Panc1 (cell line): ENCODE data around the gene DIAPH3. TPM values are rescaled to one million over a fixed set of nuclear protein-coding genes. Genes with fewer than 3 reads are reported as not detected.

Source experiments
- ATAC-seq: fragments of 200-7000 bp; cut with Tn5 transposase; 2 replicates; pipeline ENCODE4 v1.9.1; 2020; ENCODE audit warnings: mild to moderate bottlenecking, moderate library complexity
- BruUV-seq: library from RNA; stranded (reverse); fragments of 400-500 nt; replicated peaks from 2 replicates; lab custom pipeline; 2021; lab: Mats Ljungman, UMichigan
- CTCF ChIA-PET: fragments of 300-600 bp; sonication (Branson Sonifier 250); formaldehyde crosslinking; loops from one replicate; lab custom pipeline; 2022; ENCODE audit warnings: antibody characterized with exemption; lab: Charles Lee
- POLR2A ChIA-PET: fragments of 300-600 bp; sonication (Branson Sonifier 250); formaldehyde crosslinking; loops from one replicate; lab custom pipeline; 2022; ENCODE audit warnings: antibody characterized with exemption; lab: Charles Lee
- DNase-seq: peaks from one replicate; pipeline ENCODE4 v3.0.0-alpha.2; 2010; ENCODE audit warnings: low read depth, low spot score
- H3K27ac ChIP-seq: 2 replicates; pipeline ENCODE4 v1.5.1; 2011; ENCODE audit warnings: mild to moderate bottlenecking, low read length, inconsistent platforms
- H3K27me3 ChIP-seq: fragments of 200-500 bp; sonication (Bioruptor generic); 2 replicates; pipeline ENCODE4 v1.6.0; 2014; ENCODE audit warnings: low read length, inconsistent platforms; ENCODE audit not compliant: control insufficient read depth, insufficient read depth
- H3K36me3 ChIP-seq: fragments of 200-500 bp; sonication (Bioruptor generic); 2 replicates; pipeline ENCODE4 v1.5.1; 2014; ENCODE audit warnings: inconsistent platforms, mild to moderate bottlenecking, low read length, moderate library complexity; ENCODE audit not compliant: control insufficient read depth, insufficient read depth
- H3K4me1 ChIP-seq: 2 replicates; pipeline ENCODE4 v1.5.1; 2011; ENCODE audit warnings: inconsistent platforms, mild to moderate bottlenecking, low read length, moderate library complexity; ENCODE audit not compliant: control insufficient read depth, insufficient read depth
- H3K4me3 ChIP-seq, 2 experiments: 2 replicates each; pipeline ENCODE4 v1.5.1; 2011 to 2012; ENCODE audit warnings: low read depth in 2 of 2, low read length in 2 of 2, mild to moderate bottlenecking in 2 of 2, inconsistent platforms in 1 of 2, moderate library complexity in 1 of 2
- H3K9me3 ChIP-seq: fragments of 200-500 bp; sonication (Bioruptor generic); 2 replicates; pipeline ENCODE4 v1.5.1; 2014; ENCODE audit warnings: low read depth, mild to moderate bottlenecking, inconsistent platforms, low read length, moderate library complexity; ENCODE audit not compliant: control insufficient read depth, insufficient read depth
- CTCF ChIP-seq: fragments of 450-650 bp; IDR thresholded peaks from 2 replicates; pipeline ENCODE4 v1.5.1; 2017; ENCODE audit warnings: mild to moderate bottlenecking
- POLR2AphosphoS5 ChIP-seq: IDR thresholded peaks from 2 replicates; pipeline ENCODE4 v1.6.1; 2012; ENCODE audit warnings: mild to moderate bottlenecking, low read depth, low read length, moderate library complexity
- SIN3A ChIP-seq: IDR thresholded peaks from 2 replicates; pipeline ENCODE4 v1.6.1; 2012; ENCODE audit warnings: low read depth, mild to moderate bottlenecking, low read length, moderate library complexity, borderline replicate concordance; ENCODE audit not compliant: insufficient read depth
- TCF7L2 ChIP-seq: IDR thresholded peaks from 2 replicates; pipeline ENCODE4 v1.6.1; 2011; ENCODE audit warnings: mild to moderate bottlenecking, low read depth, low read length, inconsistent platforms
- in situ Hi-C: cut with HindIII; loops from 2 replicates; pipeline ENCODE4 v1.10.0; 2016; ENCODE audit warnings: low sequenced_read_pairs, low pct_unique_long_range_greater_than_20kb
- intact Hi-C: fragments of 100-400 bp; cut with micrococcal nuclease; formaldehyde crosslinking; loops from one replicate; pipeline ENCODE4 v1.10.0; 2022; ENCODE audit not compliant: unreplicated experiment
- total RNA-seq: library from RNA; stranded (reverse); gene quantifications from one replicate; pipeline ENCODE4 v1.2.1, GENCODE V29; 2021; ENCODE audit not compliant: unreplicated experiment
- TF ChIP-seq, protein P1 (sequence below), 2 experiments: IDR thresholded peaks; 2 replicates each; pipeline ENCODE4 v1.6.1; 2011 to 2012; ENCODE audit warnings: low read depth in 2 of 2, control low read depth in 1 of 2, low read length in 1 of 2, mild to moderate bottlenecking in 1 of 2, moderate library complexity in 1 of 2; ENCODE audit not compliant: insufficient read depth in 1 of 2

Gene DIAPH3
- total RNA-seq, 1 experiment from 2014 or later = 15.4 TPM

DNA sequence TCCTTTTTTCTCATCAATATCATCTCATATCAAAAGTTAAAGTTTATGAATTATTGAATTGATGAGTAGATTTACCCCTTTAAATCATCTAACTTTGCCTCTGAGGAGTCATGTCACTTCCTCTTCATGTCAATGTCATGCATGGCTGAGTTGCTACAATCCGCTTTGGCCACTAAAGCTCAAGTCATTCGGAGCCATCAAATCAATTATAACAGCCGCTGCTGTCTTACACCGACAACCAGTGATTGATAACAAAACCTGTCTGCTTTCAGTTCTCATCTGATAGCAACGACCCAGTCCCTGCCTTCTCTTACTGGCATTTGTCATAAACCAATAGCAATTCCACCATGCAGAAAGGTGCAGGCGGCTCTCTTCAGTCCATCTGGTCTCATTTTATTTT is 429.3 kb downstream of the DIAPH3 start:
- BruUV-seq = no TSS peak
- no peak for TF ChIP-seq TCF7L2
- TF ChIP-seq SIN3A = no peak
- TF ChIP-seq, protein P1, sequence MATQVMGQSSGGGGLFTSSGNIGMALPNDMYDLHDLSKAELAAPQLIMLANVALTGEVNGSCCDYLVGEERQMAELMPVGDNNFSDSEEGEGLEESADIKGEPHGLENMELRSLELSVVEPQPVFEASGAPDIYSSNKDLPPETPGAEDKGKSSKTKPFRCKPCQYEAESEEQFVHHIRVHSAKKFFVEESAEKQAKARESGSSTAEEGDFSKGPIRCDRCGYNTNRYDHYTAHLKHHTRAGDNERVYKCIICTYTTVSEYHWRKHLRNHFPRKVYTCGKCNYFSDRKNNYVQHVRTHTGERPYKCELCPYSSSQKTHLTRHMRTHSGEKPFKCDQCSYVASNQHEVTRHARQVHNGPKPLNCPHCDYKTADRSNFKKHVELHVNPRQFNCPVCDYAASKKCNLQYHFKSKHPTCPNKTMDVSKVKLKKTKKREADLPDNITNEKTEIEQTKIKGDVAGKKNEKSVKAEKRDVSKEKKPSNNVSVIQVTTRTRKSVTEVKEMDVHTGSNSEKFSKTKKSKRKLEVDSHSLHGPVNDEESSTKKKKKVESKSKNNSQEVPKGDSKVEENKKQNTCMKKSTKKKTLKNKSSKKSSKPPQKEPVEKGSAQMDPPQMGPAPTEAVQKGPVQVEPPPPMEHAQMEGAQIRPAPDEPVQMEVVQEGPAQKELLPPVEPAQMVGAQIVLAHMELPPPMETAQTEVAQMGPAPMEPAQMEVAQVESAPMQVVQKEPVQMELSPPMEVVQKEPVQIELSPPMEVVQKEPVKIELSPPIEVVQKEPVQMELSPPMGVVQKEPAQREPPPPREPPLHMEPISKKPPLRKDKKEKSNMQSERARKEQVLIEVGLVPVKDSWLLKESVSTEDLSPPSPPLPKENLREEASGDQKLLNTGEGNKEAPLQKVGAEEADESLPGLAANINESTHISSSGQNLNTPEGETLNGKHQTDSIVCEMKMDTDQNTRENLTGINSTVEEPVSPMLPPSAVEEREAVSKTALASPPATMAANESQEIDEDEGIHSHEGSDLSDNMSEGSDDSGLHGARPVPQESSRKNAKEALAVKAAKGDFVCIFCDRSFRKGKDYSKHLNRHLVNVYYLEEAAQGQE (IDR thresholded peaks at IDR 0.05; ENCODE audit: insufficient read depth in 1 of 2, low read depth in 2 of 2, low read length in 1 of 2) = no peak
- no peak for TF ChIP-seq CTCF
- TF ChIP-seq POLR2AphosphoS5 = no peak
- Histone ChIP-seq H3K27ac (no peak overlapping the region), H3K36me3 (no peaks in the 10 kb centered on the region), H3K4me1 (no peaks in the 10 kb centered on the region), H3K9me3 (no peaks in the 10 kb centered on the region), H3K27me3 (no peaks in the 10 kb centered on the region), H3K4me3 (no peak overlapping the region)
- ChIA-PET POLR2A (no interaction called here), CTCF (no interaction called here)
- intact Hi-C loops (no loop called here), in situ Hi-C loops (no loop called here)
- DNase-seq (no peak), ATAC-seq (no peak)

DNA sequence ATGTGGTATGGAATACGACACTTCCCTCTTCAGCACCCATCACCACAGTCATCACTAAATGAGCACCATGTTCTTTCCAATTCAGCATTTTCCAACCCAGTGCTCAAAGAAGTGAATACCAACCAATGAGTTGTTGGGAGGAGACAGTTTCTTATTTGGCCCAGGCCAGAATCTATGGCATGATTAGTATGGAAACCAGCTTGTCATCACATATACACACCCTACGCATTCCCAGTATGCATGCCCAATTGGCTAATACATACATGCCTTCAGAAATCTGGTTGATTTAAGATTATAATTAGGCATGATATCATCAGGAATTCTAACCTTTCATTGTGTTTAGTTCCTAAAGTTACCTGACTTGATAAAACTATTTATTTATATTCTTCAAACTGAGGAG is 430.0 kb downstream of the DIAPH3 start:
- no peak for ATAC-seq
- TF ChIP-seq, protein P1 (IDR thresholded peaks at IDR 0.05; ENCODE audit: insufficient read depth in 1 of 2, low read depth in 2 of 2, low read length in 1 of 2) = no peak
- no peak for TF ChIP-seq TCF7L2
- TF ChIP-seq CTCF = no peak
- TF ChIP-seq POLR2AphosphoS5 = no peak
- no peak for TF ChIP-seq SIN3A
- H3K36me3 ChIP-seq = no peaks in the 10 kb centered on the region
- no peak for DNase-seq
- H3K27me3 ChIP-seq = no peaks in the 10 kb centered on the region
- BruUV-seq = no TSS peak
- no peaks in the 10 kb centered on the region for H3K4me1 ChIP-seq
- H3K9me3 ChIP-seq = no peaks in the 10 kb centered on the region
- ChIA-PET CTCF (no interaction called here), POLR2A (no interaction called here)
- no peak overlapping the region for H3K4me3 ChIP-seq
- intact Hi-C loops (no loop called here), in situ Hi-C loops (no loop called here)
- no peak overlapping the region for H3K27ac ChIP-seq
